Measurements from ENCODE around the gene RCAN2. TPM values are rescaled to one million over a fixed set of nuclear protein-coding genes. Genes with fewer than 3 reads are reported as not detected.
"Not testable (repeated sequence)": the region's sequence is repeated elsewhere in the genome, so short reads cannot be mapped to it uniquely, and the experiment has no call there.

Gene RCAN2
- total and polyA plus RNA-seq, 2 donors, result 2.0 to 5.9 TPM

GRCh38 chr6:46338131-46338530 is 153.1 kb downstream of the RCAN2 start:
- Histone ChIP-seq H3K36me3 (ENCODE audit: control insufficient read depth in 2 of 2, insufficient read depth in 2 of 2, low read length in 1 of 2) (no peaks in the 10 kb centered on the region), H3K4me3 (ENCODE audit: low read length in 2 of 2) (no peak overlapping the region), H3K9me3 (ENCODE audit: control insufficient read depth in 2 of 2, insufficient read depth in 1 of 2, low read length in 1 of 2) (no peaks in the 10 kb centered on the region), H3K27ac (ENCODE audit: low read depth in 1 of 2, low read length in 1 of 2) (no peak overlapping the region), H3K4me1 (ENCODE audit: control insufficient read depth in 2 of 2, insufficient read depth in 2 of 2, low read length in 2 of 2) (no peaks in the 10 kb centered on the region), H3K27me3 (ENCODE audit: control insufficient read depth in 2 of 2, insufficient read depth in 1 of 2, low read length in 1 of 2) (no peaks in the 10 kb centered on the region)
- 91% methylated on average over 2 of the region's 2 CpGs for whole genome bisulfite sequencing
- DNase-seq (ENCODE audit: low read depth in 6 of 9, low spot score in 9 of 9), result no peak

GRCh38 chr6:46334442-46334841 is 156.8 kb downstream of the RCAN2 start:
- no peaks in the 10 kb centered on the region for H3K4me1 ChIP-seq (ENCODE audit: control insufficient read depth in 2 of 2, insufficient read depth in 2 of 2, low read length in 2 of 2)
- no peak overlapping the region for H3K4me3 ChIP-seq (ENCODE audit: low read length in 2 of 2)
- 96% methylated on average over 3 of the region's 3 CpGs for WGBS
- no peaks in the 10 kb centered on the region for H3K36me3 ChIP-seq (ENCODE audit: control insufficient read depth in 2 of 2, insufficient read depth in 2 of 2, low read length in 1 of 2)
- no peaks in the 10 kb centered on the region for H3K27me3 ChIP-seq (ENCODE audit: control insufficient read depth in 2 of 2, insufficient read depth in 1 of 2, low read length in 1 of 2)
- DNase-seq (ENCODE audit: low read depth in 6 of 9, low spot score in 9 of 9), result no peak
- H3K9me3 ChIP-seq (ENCODE audit: control insufficient read depth in 2 of 2, insufficient read depth in 1 of 2, low read length in 1 of 2), result no peaks in the 10 kb centered on the region
- no peak overlapping the region for H3K27ac ChIP-seq (ENCODE audit: low read depth in 1 of 2, low read length in 1 of 2)

GRCh38 chr6:46333481-46333880 is 157.8 kb downstream of the RCAN2 start:
- no peaks in the 10 kb centered on the region for H3K36me3 ChIP-seq (ENCODE audit: control insufficient read depth in 2 of 2, insufficient read depth in 2 of 2, low read length in 1 of 2)
- no peak for DNase-seq (ENCODE audit: low read depth in 6 of 9, low spot score in 9 of 9)
- no peak overlapping the region for H3K27ac ChIP-seq (ENCODE audit: low read depth in 1 of 2, low read length in 1 of 2)
- H3K9me3 ChIP-seq (ENCODE audit: control insufficient read depth in 2 of 2, insufficient read depth in 1 of 2, low read length in 1 of 2), result no peaks in the 10 kb centered on the region
- H3K4me1 ChIP-seq (ENCODE audit: control insufficient read depth in 2 of 2, insufficient read depth in 2 of 2, low read length in 2 of 2), result no peaks in the 10 kb centered on the region
- WGBS, result 100% methylated on average over 1 of the region's 1 CpG
- no peaks in the 10 kb centered on the region for H3K27me3 ChIP-seq (ENCODE audit: control insufficient read depth in 2 of 2, insufficient read depth in 1 of 2, low read length in 1 of 2)
- H3K4me3 ChIP-seq (ENCODE audit: low read length in 2 of 2), result no peak overlapping the region

- H3K9me3 ChIP-seq (ENCODE audit: control insufficient read depth in 2 of 2, insufficient read depth in 1 of 2, low read length in 1 of 2); H3K27me3 ChIP-seq (ENCODE audit: control insufficient read depth in 2 of 2, insufficient read depth in 1 of 2, low read length in 1 of 2); H3K27ac ChIP-seq (ENCODE audit: low read depth in 1 of 2, low read length in 1 of 2); H3K4me3 ChIP-seq (ENCODE audit: low read length in 2 of 2); DNase-seq (ENCODE audit: low read depth in 6 of 9, low spot score in 9 of 9); H3K4me1 ChIP-seq (ENCODE audit: control insufficient read depth in 2 of 2, insufficient read depth in 2 of 2, low read length in 2 of 2); H3K36me3 ChIP-seq (ENCODE audit: control insufficient read depth in 2 of 2, insufficient read depth in 2 of 2, low read length in 1 of 2): not testable (repeated sequence)
Observed at GRCh38 chr6:46332448-46332847, 158.8 kb downstream of the RCAN2 start.

- Histone ChIP-seq H3K4me1 (ENCODE audit: control insufficient read depth in 2 of 2, insufficient read depth in 2 of 2, low read length in 2 of 2) (no peaks in the 10 kb centered on the region), H3K36me3 (ENCODE audit: control insufficient read depth in 2 of 2, insufficient read depth in 2 of 2, low read length in 1 of 2) (no peaks in the 10 kb centered on the region), H3K27ac (ENCODE audit: low read depth in 1 of 2, low read length in 1 of 2) (no peak overlapping the region), H3K9me3 (ENCODE audit: control insufficient read depth in 2 of 2, insufficient read depth in 1 of 2, low read length in 1 of 2) (no peaks in the 10 kb centered on the region), H3K4me3 (ENCODE audit: low read length in 2 of 2) (no peak overlapping the region), H3K27me3 (ENCODE audit: control insufficient read depth in 2 of 2, insufficient read depth in 1 of 2, low read length in 1 of 2) (no peaks in the 10 kb centered on the region)
- DNase-seq (ENCODE audit: low read depth in 6 of 9, low spot score in 9 of 9), result no peak
Observed at GRCh38 chr6:46331461-46331860, 159.8 kb downstream of the RCAN2 start.

GRCh38 chr6:46329568-46329967 is 161.7 kb downstream of the RCAN2 start:
- H3K4me1 ChIP-seq (ENCODE audit: control insufficient read depth in 2 of 2, insufficient read depth in 2 of 2, low read length in 2 of 2), result no peaks in the 10 kb centered on the region
- H3K27ac ChIP-seq (ENCODE audit: low read depth in 1 of 2, low read length in 1 of 2), result no peak overlapping the region
- no peak overlapping the region for H3K4me3 ChIP-seq (ENCODE audit: low read length in 2 of 2)
- 50% methylated on average over 2 of the region's 2 CpGs for WGBS
- no peaks in the 10 kb centered on the region for H3K27me3 ChIP-seq (ENCODE audit: control insufficient read depth in 2 of 2, insufficient read depth in 1 of 2, low read length in 1 of 2)
- H3K9me3 ChIP-seq (ENCODE audit: control insufficient read depth in 2 of 2, insufficient read depth in 1 of 2, low read length in 1 of 2), result no peaks in the 10 kb centered on the region
- H3K36me3 ChIP-seq (ENCODE audit: control insufficient read depth in 2 of 2, insufficient read depth in 2 of 2, low read length in 1 of 2), result no peaks in the 10 kb centered on the region
- no peak for DNase-seq (ENCODE audit: low read depth in 6 of 9, low spot score in 9 of 9)

GRCh38 chr6:46327779-46328178 is 163.5 kb downstream of the RCAN2 start:
- Histone ChIP-seq H3K27ac (ENCODE audit: low read depth in 1 of 2, low read length in 1 of 2) (no peak overlapping the region), H3K4me3 (ENCODE audit: low read length in 2 of 2) (no peak overlapping the region), H3K27me3 (ENCODE audit: control insufficient read depth in 2 of 2, insufficient read depth in 1 of 2, low read length in 1 of 2) (no peaks in the 10 kb centered on the region), H3K36me3 (ENCODE audit: control insufficient read depth in 2 of 2, insufficient read depth in 2 of 2, low read length in 1 of 2) (no peaks in the 10 kb centered on the region), H3K9me3 (ENCODE audit: control insufficient read depth in 2 of 2, insufficient read depth in 1 of 2, low read length in 1 of 2) (no peaks in the 10 kb centered on the region), H3K4me1 (ENCODE audit: control insufficient read depth in 2 of 2, insufficient read depth in 2 of 2, low read length in 2 of 2) (no peaks in the 10 kb centered on the region)
- 92% methylated on average over 3 of the region's 3 CpGs for WGBS
- no peak for DNase-seq (ENCODE audit: low read depth in 6 of 9, low spot score in 9 of 9)

- H3K9me3 ChIP-seq (ENCODE audit: control insufficient read depth in 2 of 2, insufficient read depth in 1 of 2, low read length in 1 of 2), result no peaks in the 10 kb centered on the region
- no peak overlapping the region for H3K27ac ChIP-seq (ENCODE audit: low read depth in 1 of 2, low read length in 1 of 2)
- 89% methylated on average over 21 of the region's 21 CpGs for WGBS
- H3K4me3 ChIP-seq (ENCODE audit: low read length in 2 of 2), result no peak overlapping the region
- H3K27me3 ChIP-seq (ENCODE audit: control insufficient read depth in 2 of 2, insufficient read depth in 1 of 2, low read length in 1 of 2), result no peaks in the 10 kb centered on the region
- no peaks in the 10 kb centered on the region for H3K36me3 ChIP-seq (ENCODE audit: control insufficient read depth in 2 of 2, insufficient read depth in 2 of 2, low read length in 1 of 2)
- DNase-seq (ENCODE audit: low read depth in 6 of 9, low spot score in 9 of 9), result peak in 6 of 9 donors; percentile 4 to 48 (median 10)
- H3K4me1 ChIP-seq (ENCODE audit: control insufficient read depth in 2 of 2, insufficient read depth in 2 of 2, low read length in 2 of 2), result no peaks in the 10 kb centered on the region
Observed at GRCh38 chr6:46325561-46326530, 165.4 kb downstream of the RCAN2 start.

- Histone ChIP-seq H3K27me3 (ENCODE audit: control insufficient read depth in 2 of 2, insufficient read depth in 1 of 2, low read length in 1 of 2) (no peaks in the 10 kb centered on the region), H3K27ac (ENCODE audit: low read depth in 1 of 2, low read length in 1 of 2) (no peak overlapping the region), H3K4me3 (ENCODE audit: low read length in 2 of 2) (no peak overlapping the region), H3K36me3 (ENCODE audit: control insufficient read depth in 2 of 2, insufficient read depth in 2 of 2, low read length in 1 of 2) (no peaks in the 10 kb centered on the region), H3K9me3 (ENCODE audit: control insufficient read depth in 2 of 2, insufficient read depth in 1 of 2, low read length in 1 of 2) (no peaks in the 10 kb centered on the region), H3K4me1 (ENCODE audit: control insufficient read depth in 2 of 2, insufficient read depth in 2 of 2, low read length in 2 of 2) (no peaks in the 10 kb centered on the region)
- WGBS, result 96% methylated on average over 2 of the region's 2 CpGs
- no peak for DNase-seq (ENCODE audit: low read depth in 6 of 9, low spot score in 9 of 9)
Observed at GRCh38 chr6:46324706-46325105, 166.5 kb downstream of the RCAN2 start.
